HEK293T (cell line): Measurements from ENCODE around the gene MECP2.

ENCODE experiments used
- CTCF ChIA-PET: fragments of 350-600 bp; formaldehyde crosslinking; extraction: SDS; loops from one replicate; lab custom pipeline; 2021; ENCODE audit warnings: antibody characterized with exemption, inconsistent platforms; lab: Yijun Ruan, JAX
- POLR2A ChIA-PET: fragments of 350-600 bp; formaldehyde crosslinking; extraction: SDS; loops from one replicate; lab custom pipeline; 2020; ENCODE audit warnings: antibody characterized with exemption, inconsistent platforms; lab: Yijun Ruan, JAX
- DNase-seq: peaks from one replicate; pipeline ENCODE4 v3.0.0; 2012; ENCODE audit warnings: mixed read lengths; ENCODE audit errors: extremely low spot score
- ARNT ChIP-seq: fragments of 450-650 bp; IDR thresholded peaks from 2 replicates; pipeline ENCODE4 v1.6.1; 2017; ENCODE audit warnings: mild to moderate bottlenecking
- BHLHE40 ChIP-seq: fragments of 450-650 bp; IDR thresholded peaks from 2 replicates; pipeline ENCODE4 v1.6.1; 2016; ENCODE audit warnings: mild to moderate bottlenecking, moderate library complexity, borderline replicate concordance
- CTBP1 ChIP-seq: fragments of 450-650 bp; IDR thresholded peaks from 2 replicates; pipeline ENCODE4 v1.6.1; 2016; ENCODE audit warnings: borderline replicate concordance
- ELF4 ChIP-seq: fragments of 450-650 bp; IDR thresholded peaks from 2 replicates; pipeline ENCODE4 v1.6.1; 2017; ENCODE audit warnings: antibody characterized with exemption
- FOXA1 ChIP-seq: fragments of 450-650 bp; IDR thresholded peaks from 2 replicates; pipeline ENCODE4 v1.6.1; 2016; ENCODE audit warnings: mild to moderate bottlenecking
- FOXK2 ChIP-seq: fragments of 450-650 bp; IDR thresholded peaks from 2 replicates; pipeline ENCODE4 v1.6.1; 2016; ENCODE audit warnings: mild to moderate bottlenecking
- FOXM1 ChIP-seq: fragments of 450-650 bp; IDR thresholded peaks from 2 replicates; pipeline ENCODE4 v1.6.1; 2017; ENCODE audit warnings: mild to moderate bottlenecking, borderline replicate concordance
- HDGF ChIP-seq: fragments of 450-650 bp; IDR thresholded peaks from 2 replicates; pipeline ENCODE4 v1.6.1; 2017; ENCODE audit warnings: antibody characterized with exemption, borderline replicate concordance
- L3MBTL2 ChIP-seq: fragments of 450-650 bp; conservative IDR thresholded peaks from 2 replicates; pipeline ENCODE4 v1.6.1; 2016; ENCODE audit warnings: mild to moderate bottlenecking
- LEF1 ChIP-seq: fragments of 450-650 bp; IDR thresholded peaks from 2 replicates; pipeline ENCODE4 v1.6.1; 2017; ENCODE audit warnings: mild to moderate bottlenecking, borderline replicate concordance
- NFRKB ChIP-seq: fragments of 450-650 bp; IDR thresholded peaks from 2 replicates; pipeline ENCODE4 v1.6.1; 2016; ENCODE audit warnings: mild to moderate bottlenecking, moderate library complexity
- SP1 ChIP-seq: fragments of 450-650 bp; IDR thresholded peaks from 2 replicates; pipeline ENCODE4 v1.6.1; 2017
- SUZ12 ChIP-seq: fragments of 450-650 bp; IDR thresholded peaks from 2 replicates; pipeline ENCODE4 v1.6.1; 2016; ENCODE audit warnings: mild to moderate bottlenecking
- TARDBP ChIP-seq: fragments of 450-650 bp; IDR thresholded peaks from 2 replicates; pipeline ENCODE4 v1.6.1; 2016
- ZNF384 ChIP-seq: fragments of 450-650 bp; IDR thresholded peaks from 2 replicates; pipeline ENCODE4 v1.6.1; 2016
- TF ChIP-seq, protein P1 (sequence below): fragments of 450-650 bp; IDR thresholded peaks from 2 replicates; pipeline ENCODE4 v1.6.1; 2016

Gene MECP2

DNA sequence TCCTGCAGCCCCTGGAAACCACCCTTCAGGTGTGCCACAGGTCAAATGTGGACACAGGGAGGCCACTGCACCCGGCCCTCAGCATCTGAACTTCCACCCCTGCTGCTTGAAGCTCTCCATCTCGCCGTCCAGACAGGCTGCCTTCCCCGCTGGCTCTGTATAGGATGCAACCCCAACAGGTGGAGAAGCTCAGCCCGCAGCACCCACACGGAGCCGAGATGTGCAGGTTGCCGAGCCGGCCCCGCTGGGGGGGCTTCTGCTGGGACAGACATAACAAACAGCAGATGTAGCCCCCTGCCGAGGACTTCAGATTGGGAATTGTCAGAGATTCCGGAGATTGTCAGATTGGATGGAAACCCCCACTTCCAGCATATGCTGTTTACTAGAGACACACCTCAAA is 104.4 kb downstream of the MECP2 start:
- DNase-seq, result no peak
- TF ChIP-seq TARDBP (no peak), ZNF384 (no peak), CTBP1 (no peak), LEF1 (no peak), ARNT (no peak), L3MBTL2 (no peak), FOXM1 (no peak), SP1 (no peak), HDGF (no peak), NFRKB (no peak), FOXA1 (no peak), SUZ12 (no peak), FOXK2 (no peak), ELF4 (no peak), BHLHE40 (no peak)
- TF ChIP-seq, protein P1, sequence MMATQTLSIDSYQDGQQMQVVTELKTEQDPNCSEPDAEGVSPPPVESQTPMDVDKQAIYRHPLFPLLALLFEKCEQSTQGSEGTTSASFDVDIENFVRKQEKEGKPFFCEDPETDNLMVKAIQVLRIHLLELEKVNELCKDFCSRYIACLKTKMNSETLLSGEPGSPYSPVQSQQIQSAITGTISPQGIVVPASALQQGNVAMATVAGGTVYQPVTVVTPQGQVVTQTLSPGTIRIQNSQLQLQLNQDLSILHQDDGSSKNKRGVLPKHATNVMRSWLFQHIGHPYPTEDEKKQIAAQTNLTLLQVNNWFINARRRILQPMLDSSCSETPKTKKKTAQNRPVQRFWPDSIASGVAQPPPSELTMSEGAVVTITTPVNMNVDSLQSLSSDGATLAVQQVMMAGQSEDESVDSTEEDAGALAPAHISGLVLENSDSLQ, result no peak
- ChIA-PET CTCF (no interaction called here), POLR2A (no interaction called here)

DNA sequence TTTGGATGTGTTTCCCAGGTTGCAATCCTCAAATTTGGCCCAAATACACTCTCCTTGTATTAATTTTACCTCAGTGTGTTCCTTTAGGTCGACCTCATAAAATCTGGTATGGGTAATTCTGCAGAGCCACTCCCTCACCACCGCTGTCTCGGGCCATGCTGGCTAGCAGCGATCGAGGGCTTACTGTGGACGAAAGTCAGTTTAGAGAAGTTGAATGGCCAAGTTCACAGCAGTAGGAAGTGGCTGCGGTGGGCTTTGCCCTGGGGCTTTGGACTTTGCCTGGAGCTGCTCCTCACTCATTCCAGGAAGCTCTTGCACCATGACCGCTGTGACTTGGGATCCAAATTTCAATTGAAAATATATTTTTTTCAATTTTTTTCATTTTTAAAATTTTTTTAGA is 105.3 kb downstream of the MECP2 start:
- no peak for TF ChIP-seq BHLHE40
- no peak for TF ChIP-seq NFRKB
- no peak for TF ChIP-seq CTBP1
- TF ChIP-seq SUZ12, result no peak
- TF ChIP-seq ELF4, result no peak
- TF ChIP-seq FOXA1, result no peak
- TF ChIP-seq ZNF384, result no peak
- TF ChIP-seq TARDBP, result no peak
- no peak for TF ChIP-seq LEF1
- POLR2A ChIA-PET, result no interaction called here
- no peak for DNase-seq
- CTCF ChIA-PET, result no interaction called here

DNA sequence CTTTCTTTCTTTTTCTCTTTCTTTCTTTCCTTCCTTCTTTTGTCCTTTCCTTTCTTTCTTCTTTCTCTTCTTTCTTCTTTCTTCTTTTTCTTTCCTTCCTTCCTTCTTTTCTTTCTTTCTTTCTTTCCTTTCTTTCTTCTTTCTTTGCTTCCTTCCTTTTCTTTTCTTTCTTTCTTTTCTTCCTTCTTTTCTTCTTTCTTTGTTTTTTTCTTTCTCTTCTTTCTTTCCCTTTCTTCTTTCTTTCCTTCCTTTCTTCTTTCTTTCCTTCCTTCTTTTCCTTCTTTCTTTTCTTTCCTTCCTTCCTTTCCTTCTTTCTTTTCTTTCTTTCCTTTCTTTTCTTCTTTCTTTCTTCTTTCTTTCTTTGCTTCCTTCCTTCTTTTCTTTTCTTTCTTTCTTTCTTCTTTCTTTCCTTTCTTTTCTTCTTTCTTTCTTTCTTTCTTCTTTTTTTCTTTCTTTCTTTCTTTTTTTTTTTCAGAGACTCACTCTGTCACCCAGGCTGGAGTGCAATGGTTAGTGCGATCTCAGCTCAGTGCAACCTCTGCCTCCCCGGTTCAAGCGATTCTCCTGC is 106.4 kb downstream of the MECP2 start:
- ChIA-PET POLR2A (no interaction called here), CTCF (no interaction called here)
- TF ChIP-seq ARNT (no peak), CTBP1 (no peak), HDGF (no peak), ELF4 (no peak), SUZ12 (no peak), FOXA1 (no peak), FOXK2 (no peak), TARDBP (no peak), FOXM1 (no peak), SP1 (no peak), LEF1 (no peak), L3MBTL2 (no peak), NFRKB (no peak)
- TF ChIP-seq, protein P1, result no peak
- DNase-seq, result no peak

DNA sequence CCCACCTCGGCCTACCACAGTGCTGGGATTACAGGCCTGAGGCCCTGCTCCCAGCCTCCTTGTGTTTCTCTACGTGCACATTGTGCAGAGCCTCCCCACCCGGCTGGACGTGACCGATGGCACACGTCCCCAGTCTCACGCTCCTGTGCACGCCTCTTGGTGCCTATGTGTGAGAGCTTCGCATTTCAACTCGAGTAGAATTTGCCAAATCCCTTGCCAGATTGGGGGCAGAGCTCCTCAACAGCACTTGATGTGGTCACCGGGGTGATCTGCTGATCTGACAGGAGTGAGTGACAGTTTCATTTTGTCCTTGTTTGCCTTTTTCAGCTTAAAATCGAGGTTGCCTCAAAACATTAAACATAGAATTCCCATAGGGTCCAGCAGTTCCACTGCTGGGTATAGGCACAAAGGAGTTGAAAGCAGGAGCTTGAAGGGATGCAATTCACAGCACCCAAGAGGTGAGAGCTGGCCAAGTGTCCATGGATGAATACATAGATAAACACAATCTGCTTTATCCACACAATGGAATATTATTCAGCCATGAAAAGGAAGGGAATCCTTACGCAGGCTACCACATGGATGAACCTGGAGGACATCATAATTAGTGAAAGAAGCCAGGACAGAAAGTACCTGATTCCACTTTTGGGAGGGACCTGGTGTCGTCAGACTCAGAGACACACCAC is 107.4 kb downstream of the MECP2 start:
- CTCF ChIA-PET, result interaction anchor here (1.1 kb wide), 1 partner anchor 146 kb away, joined by 3 read pairs; no protein-coding TSS in a partner anchor
- no peak for DNase-seq
- POLR2A ChIA-PET, result interaction anchor here (0.8 to 1.2 kb wide), 2 partner anchors 17 to 107 kb away, joined by 3 to 4 read pairs; partner anchors contain the start of genes MECP2 and TMEM187
- TF ChIP-seq SP1 (no peak), SUZ12 (no peak), L3MBTL2 (no peak), HDGF (no peak), ELF4 (no peak), BHLHE40 (no peak), FOXM1 (no peak), ZNF384 (no peak), FOXK2 (no peak), ARNT (no peak)

DNA sequence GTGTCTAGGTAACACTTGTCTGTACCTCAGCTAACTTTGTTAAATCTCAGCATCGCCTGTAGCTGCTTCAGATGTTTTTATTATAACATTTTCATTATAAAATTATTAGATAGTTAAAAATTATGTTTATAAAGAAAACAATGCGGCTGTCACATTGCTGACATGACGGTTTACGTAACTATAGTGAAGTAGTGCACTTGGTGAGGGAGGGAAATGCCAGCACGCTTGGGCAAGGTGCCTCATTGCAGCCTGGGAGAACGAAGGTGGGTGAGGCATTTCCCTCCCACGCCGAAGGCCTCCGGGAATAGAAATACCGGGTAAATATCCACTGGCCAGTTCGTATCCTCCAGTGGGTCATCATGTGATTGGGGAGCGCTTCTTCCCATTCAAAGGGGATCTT is 109.0 kb downstream of the MECP2 start:
- ChIA-PET POLR2A (no interaction called here), CTCF (no interaction called here)
- TF ChIP-seq TARDBP, result no peak
- no peak for TF ChIP-seq FOXM1
- TF ChIP-seq LEF1, result no peak
- no peak for TF ChIP-seq FOXK2
- TF ChIP-seq, protein P1, result no peak
- no peak for DNase-seq

DNA sequence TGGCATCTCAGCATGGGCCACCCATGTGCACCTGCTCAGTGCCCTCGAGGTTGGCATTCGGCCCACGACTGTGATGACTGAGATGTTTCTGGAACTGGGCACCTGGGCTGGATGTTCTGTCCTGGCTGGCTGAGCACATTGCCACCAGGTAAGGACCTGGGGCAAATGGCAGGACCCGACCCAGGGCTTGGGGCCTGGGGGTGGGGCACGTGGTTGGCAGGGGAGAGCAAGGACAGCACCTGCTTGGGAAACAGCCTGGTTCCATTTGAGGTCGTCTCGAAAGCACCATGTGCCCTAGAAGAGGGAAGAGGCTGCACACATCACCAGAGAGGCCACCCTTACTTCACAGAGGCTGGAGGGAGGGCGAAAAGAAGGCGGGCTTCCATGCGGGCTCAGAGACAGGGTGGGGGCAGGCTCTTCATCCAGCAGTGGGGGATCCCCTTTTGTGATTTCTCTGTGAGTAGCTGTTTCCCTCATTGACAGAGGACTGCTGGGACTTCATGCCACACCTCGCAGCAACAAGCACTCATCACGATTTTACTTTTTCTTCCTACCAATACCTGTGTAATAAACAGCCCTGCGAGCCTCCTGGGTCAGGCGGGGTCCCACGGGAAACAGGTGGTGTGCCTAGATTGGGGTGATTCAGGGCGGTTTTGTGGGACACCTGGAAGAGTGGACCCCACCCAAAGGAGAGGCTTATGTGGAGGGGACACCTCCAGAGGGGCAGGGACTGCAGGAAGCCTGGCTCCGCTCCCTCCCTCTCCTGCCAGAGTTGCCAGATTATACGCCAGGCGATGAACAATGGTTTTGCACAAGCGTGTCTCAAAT is 113.0 kb downstream of the MECP2 start:
- TF ChIP-seq, protein P1, result no peak
- no peak for TF ChIP-seq BHLHE40
- TF ChIP-seq TARDBP, result no peak
- TF ChIP-seq SP1, result no peak
- TF ChIP-seq FOXM1, result no peak
- ChIA-PET POLR2A (no interaction called here), CTCF (no interaction called here)
- DNase-seq, result no peak
